Naive thymus-derived CD4-positive, alpha-beta T cell (primary cell): ENCODE data around the gene GTF3C1. TPM values are rescaled to one million over a fixed set of nuclear protein-coding genes. Genes with fewer than 3 reads are reported as not detected.

Experiments
- ATAC-seq: fragments of 150-1000 bp; cut with Tn5 transposase; 2 replicates; pipeline ENCODE4 v1.10.0; 2021; ENCODE audit warnings: mild to moderate bottlenecking, moderate library complexity
- CTCF ChIA-PET: fragments of 350-600 bp; sonication (Branson Sonifier 250); formaldehyde crosslinking; loops from one replicate; lab custom pipeline; 2021; ENCODE audit warnings: antibody characterized with exemption; lab: Charles Lee
- POLR2A ChIA-PET: fragments of 350-600 bp; sonication (Branson Sonifier 250); formaldehyde crosslinking; loops from one replicate; lab custom pipeline; 2021; ENCODE audit warnings: antibody characterized with exemption, inconsistent platforms; lab: Charles Lee
- DNase-seq, 9 donors: peaks; one replicate each; pipeline versions ENCODE4 v3.0.0 to v3.0.0-alpha.2; 2020 to 2022; ENCODE audit warnings: mixed read lengths in 1 of 9
- H3K27ac ChIP-seq: one replicate; pipeline ENCODE4 v1.7.0; 2013; ENCODE audit warnings: mild to moderate bottlenecking, low read depth, low read length, moderate library complexity
- H3K27me3 ChIP-seq, 2 donors: one replicate each; pipeline ENCODE4 v1.7.0; 2013; ENCODE audit warnings: low read length in 2 of 2, mild to moderate bottlenecking in 2 of 2, moderate library complexity in 2 of 2; ENCODE audit not compliant: control insufficient read depth in 2 of 2, insufficient read depth in 2 of 2
- H3K36me3 ChIP-seq, 3 experiments: 1 replicate in 2 of 3; 2 replicates in 1 of 3; pipeline ENCODE4 v1.7.0; 2013; ENCODE audit warnings: low read length in 3 of 3, mild to moderate bottlenecking in 3 of 3, moderate library complexity in 1 of 3; ENCODE audit not compliant: insufficient read depth in 3 of 3, control insufficient read depth in 2 of 3
- H3K4me1 ChIP-seq, 2 donors: one replicate each; pipeline ENCODE4 v1.7.0; 2013; ENCODE audit warnings: low read length in 2 of 2, mild to moderate bottlenecking in 2 of 2, moderate library complexity in 1 of 2; ENCODE audit not compliant: control insufficient read depth in 2 of 2, insufficient read depth in 2 of 2
- H3K4me3 ChIP-seq: 2 replicates; pipeline ENCODE4 v1.7.0; 2013; ENCODE audit warnings: mild to moderate bottlenecking, low read length
- H3K9me3 ChIP-seq, 3 experiments: 1 replicate in 2 of 3; 2 replicates in 1 of 3; pipeline ENCODE4 v1.7.0; 2013; ENCODE audit warnings: low read length in 3 of 3; ENCODE audit not compliant: control insufficient read depth in 2 of 3
- H3K27ac Mint-ChIP-seq, 9 donors: one replicate each; pipeline ENCODE4 v1.8.0; 2020 to 2022; ENCODE audit warnings: mixed read lengths in 9 of 9, mild to moderate bottlenecking in 8 of 9, moderate library complexity in 5 of 9, inconsistent platforms in 2 of 9
- H3K27me3 Mint-ChIP-seq, 5 donors: one replicate each; pipeline ENCODE4 v1.8.0; 2021 to 2022; ENCODE audit warnings: mixed read lengths in 5 of 5, mild to moderate bottlenecking in 1 of 5
- H3K36me3 Mint-ChIP-seq, 5 donors: one replicate each; pipeline ENCODE4 v1.8.0; 2020 to 2022; ENCODE audit warnings: mixed read lengths in 5 of 5, mild to moderate bottlenecking in 3 of 5, inconsistent platforms in 1 of 5
- H3K4me1 Mint-ChIP-seq, 7 donors: one replicate each; pipeline ENCODE4 v1.8.0; 2020 to 2022; ENCODE audit warnings: mixed read lengths in 7 of 7, mild to moderate bottlenecking in 3 of 7, inconsistent platforms in 1 of 7
- H3K4me3 Mint-ChIP-seq, 10 donors: one replicate each; pipeline ENCODE4 v1.8.0; 2020 to 2022; ENCODE audit warnings: mild to moderate bottlenecking in 10 of 10, mixed read lengths in 10 of 10, moderate library complexity in 6 of 10, inconsistent platforms in 2 of 10
- H3K9me3 Mint-ChIP-seq, 11 donors: one replicate each; pipeline ENCODE4 v1.8.0; 2020 to 2022; ENCODE audit warnings: mixed read lengths in 11 of 11, mild to moderate bottlenecking in 4 of 11, inconsistent platforms in 1 of 11, moderate library complexity in 1 of 11
- intact Hi-C, 2 donors: fragments of 100-400 bp; cut with micrococcal nuclease; formaldehyde crosslinking; loops; one replicate each; pipeline ENCODE4 v1.15.1; 2023
- polyA plus RNA-seq, 2 donors: library from polyadenylated mRNA; unstranded; fragments of 300-500 nt; fragmentation: Illumina TruSeq; gene quantifications; one replicate each; pipeline ENCODE4 v1.2.3, GENCODE V29; 2021
- total RNA-seq, 6 experiments: library from RNA in 5 of 6; stranded (reverse) in 5 of 6; gene quantifications; 1 replicate in 5 of 6; 2 replicates in 1 of 6; pipeline ENCODE4 v1.2.3 and lab custom pipeline; 2021 to 2026

The GTF3C1 gene
- total and polyA plus RNA-seq, 7 experiments from 2014 or later, result 19.0 to 60.0 (median 52.5) TPM

DNA sequence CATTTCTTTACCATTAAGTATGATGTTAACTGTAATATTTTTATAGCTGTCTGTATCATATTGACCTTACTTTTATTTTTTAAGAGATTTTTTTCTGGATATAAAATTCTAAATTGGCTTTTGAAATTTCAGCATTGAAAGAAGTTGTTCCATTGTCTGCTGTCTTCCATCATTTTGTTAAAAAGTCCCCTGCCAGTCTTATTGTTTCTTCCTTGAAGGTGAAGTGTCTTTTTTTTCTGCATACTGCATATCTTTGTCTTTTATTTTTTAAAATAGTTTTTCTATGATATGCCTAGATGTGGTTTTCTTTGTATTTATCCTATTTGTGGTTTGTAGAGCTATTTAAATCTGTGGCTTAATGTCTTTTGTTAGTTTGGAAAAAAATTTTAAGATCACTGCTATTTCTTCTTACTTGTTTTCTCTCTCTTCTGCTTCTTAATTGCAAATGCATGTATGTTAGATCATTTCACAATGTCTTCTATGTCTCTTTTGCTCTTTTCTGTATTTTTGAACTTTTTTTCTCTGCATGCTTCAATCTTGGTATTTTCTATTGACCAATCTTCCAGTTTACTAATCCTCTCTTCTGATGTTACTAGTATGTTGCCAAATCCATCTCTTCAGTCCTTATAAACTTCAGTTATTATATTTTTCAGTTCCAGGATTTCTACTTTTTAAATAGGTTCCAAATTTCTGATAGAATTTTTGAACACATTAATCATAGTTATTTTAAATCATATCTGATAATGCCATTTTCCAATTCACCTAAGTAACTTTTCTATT lies 127.6 kb downstream of the GTF3C1 start:
- Mint-ChIP-seq H3K36me3 (peaks cover 22 to 74% (median 52%) of the 10 kb centered on the region in 5 donors), H3K4me3 (peak overlapping the region in 2 of 10 donors; percentile 6 to 14), H3K27ac (peak overlapping the region in 7 of 9 donors; percentile 1 to 73 (median 21)), H3K9me3 (peaks cover 5 to 36% (median 17%) of the 10 kb centered on the region in 11 donors), H3K4me1 (peaks cover 22 to 56% (median 42%) of the 10 kb centered on the region in 7 donors), H3K27me3 (no peaks in the 10 kb centered on the region)
- H3K4me1 ChIP-seq, result peaks cover 13% of the 10 kb centered on the region in 2 donors
- H3K27me3 ChIP-seq, result no peaks in the 10 kb centered on the region
- H3K36me3 ChIP-seq, result peaks cover 5 to 32% (median 9%) of the 10 kb centered on the region in 3 experiments
- ATAC-seq (no peak), DNase-seq (peak in 3 of 9 donors; percentile 26 to 44 (median 31))
- intact Hi-C loops, result no loop called here
- no peak overlapping the region for H3K4me3 ChIP-seq
- ChIA-PET POLR2A (interaction anchor here (0.8 to 1.7 kb wide), 6 partner anchors 9 to 29 kb away, joined by 3 to 6 read pairs (median 5); partner anchors contain the start of gene IL21R), CTCF (interaction anchor here (0.6 kb wide), 1 partner anchor 19 kb away, joined by 6 read pairs; no protein-coding TSS in a partner anchor)
- H3K27ac ChIP-seq, result no peak overlapping the region
- peaks cover 0 to 17% (median 11%) of the 10 kb centered on the region in 3 experiments for H3K9me3 ChIP-seq

DNA sequence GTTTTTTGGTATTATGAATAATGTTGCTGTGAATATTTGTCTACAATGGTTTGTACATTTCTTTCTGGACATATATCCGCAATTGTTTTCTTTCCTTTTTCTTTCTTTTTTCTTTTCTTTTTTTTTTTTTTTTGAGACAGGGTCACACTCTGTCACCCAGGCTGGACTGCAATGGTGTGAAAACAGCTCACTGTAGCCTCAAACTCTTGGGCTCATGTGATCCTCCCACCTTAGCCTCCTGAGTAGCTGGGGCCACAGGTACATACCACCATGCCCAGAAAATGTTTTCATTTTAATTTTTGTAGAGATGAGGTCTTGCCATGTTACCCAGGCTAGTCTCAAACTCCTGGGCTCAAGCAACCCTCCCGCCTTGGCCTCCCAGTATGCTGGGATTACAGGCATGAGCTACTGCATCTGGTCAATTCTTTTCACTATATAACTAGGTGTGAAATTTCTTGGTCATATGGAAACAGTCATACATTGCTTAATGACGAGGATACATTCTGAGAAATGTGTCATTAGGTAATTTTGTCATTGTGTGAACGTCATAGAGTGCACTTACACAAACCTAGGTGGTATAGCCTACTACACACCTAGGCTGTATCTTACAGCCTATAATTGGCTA lies 132.6 kb downstream of the GTF3C1 start:
- ATAC-seq, result no peak
- intact Hi-C loops, result no loop called here
- CTCF ChIA-PET, result no interaction called here

DNA sequence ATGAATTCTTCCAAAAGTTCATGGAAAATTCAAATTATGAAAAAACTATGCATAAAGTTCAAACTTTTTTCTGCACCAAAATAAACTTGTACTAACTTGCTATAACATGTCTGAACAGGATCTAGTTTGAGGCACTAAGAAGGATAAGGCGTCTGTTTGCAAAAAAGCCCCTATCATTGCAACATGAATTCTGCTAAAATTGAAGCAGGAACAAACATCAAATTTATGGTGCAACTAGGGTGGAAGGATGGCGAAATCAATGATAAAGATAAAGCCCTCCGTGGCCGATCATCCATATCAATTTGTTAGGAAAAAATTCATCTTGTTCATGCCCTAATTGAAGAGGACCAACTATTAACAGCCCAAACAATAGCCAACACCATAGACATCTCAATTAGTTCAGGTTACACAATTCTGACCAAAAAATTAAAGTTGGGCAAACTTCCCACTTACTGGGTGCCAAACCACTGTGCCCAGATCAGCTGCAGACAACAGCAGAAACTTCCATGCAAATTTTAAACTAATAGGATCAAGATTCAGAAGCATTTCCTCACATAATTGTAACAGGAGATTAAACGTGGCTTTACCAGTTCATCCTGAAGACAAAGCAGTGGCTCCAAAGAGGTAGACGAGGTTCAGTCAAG lies 134.8 kb downstream of the GTF3C1 start:
- H3K36me3 Mint-ChIP-seq, result peaks cover 31 to 76% (median 57%) of the 10 kb centered on the region in 5 donors
- no peak overlapping the region for H3K4me3 ChIP-seq
- H3K9me3 Mint-ChIP-seq, result peaks cover 0 to 21% (median 6%) of the 10 kb centered on the region in 11 donors
- H3K9me3 ChIP-seq, result no peaks in the 10 kb centered on the region
- H3K4me1 ChIP-seq, result peaks cover 6 to 15% of the 10 kb centered on the region in 2 donors
- H3K27me3 Mint-ChIP-seq, result no peaks in the 10 kb centered on the region
- CTCF ChIA-PET, result no interaction called here
- intact Hi-C loops, result loop anchor here in 1 of 2 donors (1.0 kb wide), 1 partner anchor 8 kb away; no protein-coding TSS in a partner anchor
- H3K27ac ChIP-seq, result peak overlapping the region; percentile 13
- H3K4me3 Mint-ChIP-seq, result peak overlapping the region in 5 of 10 donors; percentile 5 to 49 (median 30)
- peaks cover 45 to 72% (median 67%) of the 10 kb centered on the region in 7 donors for H3K4me1 Mint-ChIP-seq
- peaks cover 0 to 24% (median 6%) of the 10 kb centered on the region in 3 experiments for H3K36me3 ChIP-seq
- no peak for ATAC-seq
- POLR2A ChIA-PET, result interaction anchor here (1.1 to 1.7 kb wide), 3 partner anchors 9 to 48 kb away, joined by 4 to 8 read pairs (median 4); partner anchors contain the start of gene IL21R
- peak overlapping the region in 7 of 9 donors; percentile 3 to 75 (median 51) for H3K27ac Mint-ChIP-seq
- DNase-seq, result no peak
- H3K27me3 ChIP-seq, result no peaks in the 10 kb centered on the region

More for the DNA sequence above, 132.6 kb downstream of the GTF3C1 start:
- H3K27me3 ChIP-seq, result no peaks in the 10 kb centered on the region
- peaks cover 0 to 34% (median 6%) of the 10 kb centered on the region in 3 experiments for H3K36me3 ChIP-seq
- H3K4me3 Mint-ChIP-seq, result no peak overlapping the region
- H3K36me3 Mint-ChIP-seq, result peaks cover 35 to 78% (median 55%) of the 10 kb centered on the region in 5 donors
- no peak overlapping the region for H3K4me3 ChIP-seq
- peaks cover 2 to 11% of the 10 kb centered on the region in 2 donors for H3K4me1 ChIP-seq
- H3K9me3 Mint-ChIP-seq, result peaks cover 5 to 34% (median 14%) of the 10 kb centered on the region in 11 donors
- no peak overlapping the region for H3K27ac ChIP-seq
- H3K9me3 ChIP-seq, result peaks cover 0 to 10% (median 8%) of the 10 kb centered on the region in 3 experiments
- H3K27ac Mint-ChIP-seq, result peak overlapping the region in 8 of 9 donors; percentile 31 to 80 (median 54)
- POLR2A ChIA-PET, result interaction anchor here (1.1 kb wide), 1 partner anchor 49 kb away, joined by 3 read pairs; no protein-coding TSS in a partner anchor
- DNase-seq, result peak in 1 of 9 donors; percentile 20
- peaks cover 34 to 65% (median 57%) of the 10 kb centered on the region in 7 donors for H3K4me1 Mint-ChIP-seq
- H3K27me3 Mint-ChIP-seq, result no peaks in the 10 kb centered on the region

GRCh38 chr16:27413956-27414355 lies 135.8 kb downstream of the GTF3C1 start:
- Mint-ChIP-seq H3K9me3 (peaks cover 0 to 21% (median 6%) of the 10 kb centered on the region in 11 donors), H3K4me1 (peaks cover 51 to 79% (median 72%) of the 10 kb centered on the region in 7 donors), H3K4me3 (peak overlapping the region in 7 of 10 donors; percentile 1 to 58 (median 45)), H3K27me3 (no peaks in the 10 kb centered on the region), H3K27ac (peak overlapping the region in 7 of 9 donors; percentile 14 to 75 (median 61)), H3K36me3 (peaks cover 28 to 72% (median 57%) of the 10 kb centered on the region in 5 donors)
- no peak for ATAC-seq
- no peaks in the 10 kb centered on the region for H3K27me3 ChIP-seq
- no peak for DNase-seq
- peaks cover 0 to 19% (median 6%) of the 10 kb centered on the region in 3 experiments for H3K36me3 ChIP-seq
- CTCF ChIA-PET, result no interaction called here
- no peaks in the 10 kb centered on the region for H3K9me3 ChIP-seq
- H3K4me3 ChIP-seq, result no peak overlapping the region
- POLR2A ChIA-PET, result interaction anchor here (0.6 kb wide), 1 partner anchor 32 kb away, joined by 3 read pairs; no protein-coding TSS in a partner anchor
- peaks cover 10 to 21% of the 10 kb centered on the region in 2 donors for H3K4me1 ChIP-seq
- intact Hi-C loops, result loop anchor here in 1 of 2 donors (1.0 kb wide), 1 partner anchor 12 kb away; the partner anchor contains the start of gene IL21R
- H3K27ac ChIP-seq, result no peak overlapping the region

GRCh38 chr16:27410761-27411160 lies 139.0 kb downstream of the GTF3C1 start:
- H3K4me3 Mint-ChIP-seq, result peak overlapping the region in 9 of 10 donors; percentile 0 to 76 (median 28)
- H3K4me1 Mint-ChIP-seq, result peaks cover 69 to 100% (median 93%) of the 10 kb centered on the region in 7 donors
- Histone ChIP-seq H3K4me3 (no peak overlapping the region), H3K9me3 (no peaks in the 10 kb centered on the region), H3K27me3 (no peaks in the 10 kb centered on the region), H3K36me3 (no peaks in the 10 kb centered on the region), H3K4me1 (peaks cover 42 to 50% of the 10 kb centered on the region in 2 donors), H3K27ac (peak overlapping the region; percentile 50)
- DNase-seq (no peak), ATAC-seq (no peak)
- intact Hi-C loops, result no loop called here
- H3K27me3 Mint-ChIP-seq, result no peaks in the 10 kb centered on the region
- CTCF ChIA-PET, result interaction anchor here (0.7 to 1.2 kb wide), 3 partner anchors 44 to 175 kb away, joined by 3 read pairs; no protein-coding TSS in a partner anchor
- peaks cover 21 to 68% (median 48%) of the 10 kb centered on the region in 5 donors for H3K36me3 Mint-ChIP-seq
- H3K27ac Mint-ChIP-seq, result peak overlapping the region in 7 of 9 donors; percentile 7 to 97 (median 46)
- peaks cover 0 to 21% (median 6%) of the 10 kb centered on the region in 11 donors for H3K9me3 Mint-ChIP-seq
- POLR2A ChIA-PET, result interaction anchor here (0.6 to 1.6 kb wide), 2 partner anchors 9 to 180 kb away, joined by 4 to 7 read pairs; partner anchors contain the start of gene IL21R
